Activated CD8-positive, alpha-beta memory T cell treated with anti-CD3 and anti-CD28 coated beads, Interleukin-2, amount 50 U/mL, for 24 hours (primary cell): ENCODE results near the gene RBM19.

Experiments
- DNase-seq: peaks from one replicate; pipeline ENCODE4 v3.0.0-alpha.2; 2020; ENCODE audit errors: extremely low read depth

RBM19 gene

DNA sequence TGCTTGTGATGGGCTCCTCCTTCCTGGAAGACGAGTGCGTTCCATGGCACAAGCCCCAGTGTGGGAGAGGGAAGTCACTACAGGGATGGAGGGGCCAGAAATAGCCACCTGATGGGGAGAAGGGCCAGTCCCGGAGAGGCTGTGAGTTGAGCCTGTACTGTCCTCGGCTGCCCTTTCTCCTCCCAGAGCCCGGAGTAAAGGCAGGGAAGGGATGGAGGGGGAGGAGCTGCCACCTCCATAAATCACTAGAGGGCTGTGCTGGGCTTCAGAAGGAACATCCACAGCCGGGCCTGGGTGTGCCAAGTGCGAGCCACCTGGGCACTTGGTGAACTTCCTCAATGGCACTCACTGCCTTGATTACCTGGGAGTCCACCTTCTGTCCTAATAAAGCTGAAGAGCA is 110.1 kb downstream of the RBM19 start:
- no peak for DNase-seq

DNA sequence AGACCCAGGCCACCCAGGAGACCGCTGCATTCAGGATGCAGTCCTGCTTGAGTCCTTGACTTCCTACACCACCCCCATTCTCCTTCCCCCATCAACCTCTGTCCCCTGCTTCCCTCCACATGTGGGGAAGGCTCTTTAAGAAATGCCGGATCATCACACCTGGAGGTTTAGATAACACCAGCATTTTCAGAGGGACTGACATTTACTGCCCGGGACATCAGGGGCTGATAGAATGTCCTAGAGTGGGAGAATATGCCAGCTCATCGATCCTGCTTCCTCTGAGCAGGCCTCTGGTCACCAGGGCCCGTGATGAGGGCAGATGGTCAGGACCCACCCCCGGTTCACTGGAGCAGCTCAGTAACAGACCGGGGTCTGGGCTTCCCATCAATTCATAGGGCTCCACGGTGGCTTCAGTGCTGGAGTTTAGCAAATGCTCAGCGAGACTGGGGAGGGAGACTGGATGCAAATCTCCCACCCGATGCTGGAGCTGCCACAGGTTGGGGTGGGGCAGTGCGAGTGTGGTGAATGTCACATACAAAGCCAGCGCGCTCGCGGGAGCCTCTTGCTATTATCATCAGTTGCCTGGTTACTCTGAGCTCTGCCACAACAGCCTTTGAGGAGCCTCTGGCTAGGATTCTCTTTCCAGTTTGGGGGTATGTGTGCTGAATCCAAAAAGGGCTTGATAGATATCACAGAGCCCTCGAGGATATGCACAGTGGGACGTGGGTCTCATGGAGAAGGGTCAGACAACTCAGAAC is 111.6 kb downstream of the RBM19 start:
- DNase-seq, result no peak

DNA sequence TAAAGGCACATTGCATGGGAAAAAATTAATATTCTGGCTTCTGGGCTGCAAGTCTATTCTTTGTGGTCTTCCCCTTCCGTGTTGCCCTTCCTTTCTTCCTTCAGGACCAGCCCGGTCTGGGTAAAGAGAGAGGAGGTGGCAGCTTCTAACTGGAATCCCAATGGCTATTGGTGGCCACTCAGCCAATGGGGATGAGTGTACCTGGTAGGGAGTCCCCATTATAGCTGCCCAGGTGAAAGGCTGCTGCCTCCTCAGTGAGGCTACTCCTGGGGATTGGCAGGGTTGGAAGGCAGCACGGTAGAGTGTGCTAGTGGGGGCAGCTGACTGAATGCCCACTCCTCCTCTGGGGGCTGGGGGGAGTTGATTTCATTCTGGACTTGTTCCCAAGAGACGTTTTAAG is 112.6 kb downstream of the RBM19 start:
- DNase-seq, result no peak

DNA sequence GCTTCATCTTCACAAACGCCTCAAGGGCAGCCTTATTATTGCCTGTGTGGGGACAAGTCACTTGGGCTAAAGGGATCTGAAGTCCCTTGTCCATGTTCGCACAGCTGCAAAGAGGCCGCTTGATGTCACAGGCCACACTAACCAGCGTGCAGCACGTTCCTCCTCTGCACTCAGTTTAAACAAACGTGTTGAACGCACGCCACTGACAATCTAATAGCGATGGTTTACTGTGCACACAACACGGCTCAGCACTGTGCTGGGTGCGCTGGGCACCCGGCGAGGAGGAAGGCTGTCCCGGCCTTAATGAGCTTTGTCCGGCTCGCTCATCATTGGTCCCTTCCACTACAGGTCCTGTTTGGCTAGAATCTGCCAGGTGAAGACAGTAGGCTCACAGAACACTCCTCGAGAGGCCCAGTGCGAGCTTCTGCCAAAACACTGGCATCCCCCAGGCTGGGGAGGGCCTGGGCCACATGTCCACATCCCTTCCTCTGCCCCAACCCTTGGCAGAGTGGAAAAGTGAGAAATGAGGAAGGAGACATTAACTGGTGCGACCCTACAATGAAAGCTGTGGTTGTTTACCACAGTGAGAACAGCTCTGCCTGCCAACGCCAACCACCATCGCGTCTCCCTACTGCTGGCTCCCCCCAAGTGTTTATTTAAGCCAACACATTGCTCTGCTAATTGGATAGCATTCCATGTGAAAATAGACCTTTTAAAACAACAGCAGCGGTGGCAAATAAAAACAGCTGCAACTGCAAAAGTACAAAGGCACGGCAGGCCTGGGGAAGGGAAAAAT is 113.2 kb downstream of the RBM19 start:
- DNase-seq, result no peak

DNA sequence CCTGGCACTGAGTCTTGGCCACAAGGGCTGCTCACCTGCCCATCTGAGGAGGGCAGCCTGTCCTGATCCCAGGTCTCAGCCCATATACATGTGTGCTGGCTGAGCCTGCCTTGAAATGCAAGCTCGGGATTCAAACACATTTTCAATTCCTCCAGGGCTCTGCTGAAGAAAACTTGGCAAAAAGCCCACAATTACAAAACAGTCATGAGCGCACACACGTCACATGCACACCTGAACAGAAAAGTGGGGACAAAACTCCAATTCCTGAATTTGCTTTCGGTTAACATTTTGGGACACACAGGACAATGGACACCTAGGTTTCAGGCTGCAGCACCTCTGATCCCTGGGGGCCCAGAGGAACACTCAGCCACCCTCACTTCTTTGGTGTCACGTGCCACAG is 113.9 kb downstream of the RBM19 start:
- no peak for DNase-seq

DNA sequence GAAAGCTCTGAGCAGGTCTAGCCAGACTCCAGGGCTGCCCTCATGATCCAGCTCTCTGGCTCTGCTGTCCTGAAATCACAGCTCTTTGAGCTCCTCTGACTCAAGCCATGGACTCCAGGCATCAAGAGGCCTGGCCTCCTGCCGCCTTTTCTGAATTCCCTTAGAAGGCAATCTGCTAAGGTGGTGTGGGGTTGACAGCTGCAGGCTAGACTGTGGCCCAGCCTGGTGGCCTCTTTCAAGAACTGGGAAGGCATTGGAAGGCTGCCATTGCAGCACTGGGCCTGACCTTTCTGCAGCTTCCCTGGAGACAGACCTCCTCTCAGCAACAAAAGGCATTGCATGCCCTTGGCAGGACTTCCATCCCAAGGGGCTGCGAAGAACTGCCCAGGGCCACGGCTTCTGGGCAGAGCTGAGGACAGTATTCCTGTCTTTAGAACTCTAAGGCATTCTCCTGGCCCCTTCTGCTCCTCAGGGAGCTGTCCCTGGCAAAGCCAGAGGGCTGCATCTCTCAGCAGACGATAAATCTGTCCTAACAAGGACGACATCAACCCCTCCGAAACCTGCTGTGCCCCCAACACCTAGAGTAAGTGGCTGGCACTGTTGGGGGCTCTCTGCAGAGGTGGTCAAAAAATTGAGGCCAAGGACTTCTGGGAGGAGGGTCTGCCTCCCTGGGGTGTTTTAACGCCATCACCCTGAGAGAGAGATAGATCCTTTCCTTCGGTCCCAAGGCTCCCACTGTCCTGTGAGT is 115.6 kb downstream of the RBM19 start:
- no peak for DNase-seq

DNA sequence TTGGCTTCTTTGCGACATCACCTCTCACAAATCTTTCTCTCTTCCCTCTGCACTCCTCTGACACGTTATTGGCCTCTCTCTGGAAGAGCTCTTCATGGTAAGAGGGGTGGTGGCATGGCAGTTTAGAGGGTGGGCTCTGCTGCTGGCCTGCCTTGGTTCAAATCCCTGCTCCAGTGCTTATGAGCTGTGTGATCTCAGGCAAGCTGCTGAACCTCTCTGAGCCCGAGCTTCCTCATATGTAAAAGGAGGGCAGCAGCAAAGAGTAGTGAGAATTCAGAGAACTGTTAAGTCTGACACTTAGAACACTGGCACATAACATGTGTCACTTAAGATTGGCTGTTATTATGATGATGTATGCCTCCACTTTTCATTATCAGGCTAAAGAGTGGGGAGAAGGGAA is 118.3 kb downstream of the RBM19 start:
- no peak for DNase-seq

DNA sequence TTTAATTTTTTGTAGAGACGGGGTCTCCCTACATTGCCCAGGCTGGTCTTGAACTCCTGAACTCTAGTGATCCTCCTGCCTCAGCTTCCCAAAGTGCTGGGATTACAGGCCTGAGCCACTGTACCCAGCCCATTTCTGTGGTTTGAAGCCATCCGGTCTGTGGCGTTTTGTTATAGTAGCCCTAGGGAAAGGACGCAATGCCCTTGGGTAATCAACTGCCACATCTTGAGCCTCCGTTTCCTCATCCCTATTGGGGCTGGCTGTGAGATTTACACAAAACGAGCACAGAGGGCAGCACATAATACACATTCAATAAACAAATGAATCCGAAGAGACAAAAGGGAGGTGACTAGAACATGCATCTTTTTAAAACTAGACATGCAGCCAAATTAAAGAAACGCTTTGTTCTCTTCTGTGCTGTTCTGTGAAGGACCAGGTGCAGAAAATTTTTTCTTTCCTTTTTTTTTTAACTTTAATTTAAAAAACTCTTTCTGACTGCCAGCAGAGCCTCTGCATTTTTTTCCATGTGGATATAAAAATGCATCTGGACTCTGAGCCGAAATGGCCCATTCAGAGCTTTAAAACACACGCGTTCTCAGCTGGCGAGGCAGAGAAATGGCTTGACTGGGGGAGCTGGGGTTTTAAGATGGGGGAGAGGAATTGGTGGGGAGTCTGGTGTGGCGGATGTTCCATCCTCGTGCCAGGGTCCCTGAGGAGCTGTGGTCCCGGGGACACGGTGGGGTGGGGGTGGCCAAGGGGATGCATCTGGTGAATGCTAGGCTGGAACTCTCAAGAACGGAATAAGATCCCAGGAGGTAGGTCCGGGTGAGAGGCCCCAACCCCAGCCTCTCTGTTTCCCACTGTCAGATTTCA is 119.0 kb downstream of the RBM19 start:
- DNase-seq, result no peak

DNA sequence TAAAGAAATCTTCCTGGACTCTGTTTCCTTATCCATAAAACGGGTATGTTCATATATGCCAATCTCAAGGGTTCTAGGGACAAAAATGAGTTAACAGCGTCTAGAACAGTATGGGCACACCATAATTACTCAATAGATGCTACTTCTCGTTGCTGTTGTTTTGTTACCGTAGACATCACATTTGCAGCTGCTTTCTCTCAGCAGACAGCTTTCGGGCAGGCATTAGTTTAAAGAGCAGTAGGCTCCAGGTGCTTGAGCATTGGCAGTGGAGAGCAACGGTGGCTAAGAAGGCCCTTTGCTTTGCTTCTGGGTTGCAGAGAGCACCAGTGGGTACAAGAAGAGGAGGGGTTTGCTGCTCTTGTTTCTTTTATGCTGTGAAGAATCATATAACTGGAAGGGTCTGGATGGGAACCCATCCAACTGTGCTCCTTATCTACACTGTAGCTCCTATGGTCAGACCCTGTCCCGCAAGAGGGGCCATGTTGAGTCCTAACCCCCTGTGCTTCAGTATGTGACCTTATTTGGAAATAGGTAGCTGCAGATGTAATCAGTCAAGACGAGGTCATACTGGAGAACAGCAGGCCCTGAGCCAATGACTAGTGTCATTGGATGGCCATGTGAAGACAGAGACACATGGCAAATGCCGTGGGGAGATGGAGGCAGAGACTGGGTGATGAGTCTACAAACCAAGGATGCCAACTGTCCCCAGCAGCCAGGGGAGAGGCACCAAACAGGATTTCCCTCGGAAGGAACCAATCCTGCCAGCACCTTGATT is 120.0 kb downstream of the RBM19 start:
- no peak for DNase-seq

DNA sequence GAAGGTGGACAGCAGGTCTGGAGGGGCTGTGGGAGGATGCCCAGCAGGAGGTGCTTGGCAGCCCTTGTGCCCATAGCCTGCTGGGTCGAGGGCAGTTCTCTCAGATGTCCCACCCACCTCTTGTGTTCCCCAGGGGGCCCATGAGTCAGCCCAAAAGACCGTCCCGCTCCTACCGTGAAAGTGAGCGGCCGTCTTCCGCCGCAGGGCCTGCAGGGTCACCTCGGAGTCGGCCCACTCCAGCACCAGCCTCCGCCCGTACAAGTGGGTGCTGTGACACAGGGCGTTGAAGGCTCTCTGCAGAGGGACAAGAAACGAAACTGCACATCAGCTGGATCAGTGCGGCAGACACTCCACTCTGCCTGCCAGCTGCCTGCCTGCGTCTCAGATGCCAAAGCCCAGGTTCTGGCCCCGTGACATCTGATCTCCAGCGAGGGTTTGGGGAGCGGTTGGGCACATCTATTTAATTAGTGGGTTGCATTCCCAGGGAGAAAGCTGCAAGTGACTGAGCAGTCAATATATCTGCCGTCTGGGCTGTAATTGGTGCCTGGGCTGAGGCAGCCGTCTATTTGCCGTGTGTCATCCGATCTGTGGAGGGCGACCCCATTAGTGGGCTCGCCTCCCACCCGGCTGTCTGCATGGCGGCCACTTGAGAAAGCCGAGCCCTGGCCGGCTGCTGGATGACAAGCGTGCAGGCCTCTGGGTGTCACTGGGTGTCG is 121.5 kb downstream of the RBM19 start:
- no peak for DNase-seq

DNA sequence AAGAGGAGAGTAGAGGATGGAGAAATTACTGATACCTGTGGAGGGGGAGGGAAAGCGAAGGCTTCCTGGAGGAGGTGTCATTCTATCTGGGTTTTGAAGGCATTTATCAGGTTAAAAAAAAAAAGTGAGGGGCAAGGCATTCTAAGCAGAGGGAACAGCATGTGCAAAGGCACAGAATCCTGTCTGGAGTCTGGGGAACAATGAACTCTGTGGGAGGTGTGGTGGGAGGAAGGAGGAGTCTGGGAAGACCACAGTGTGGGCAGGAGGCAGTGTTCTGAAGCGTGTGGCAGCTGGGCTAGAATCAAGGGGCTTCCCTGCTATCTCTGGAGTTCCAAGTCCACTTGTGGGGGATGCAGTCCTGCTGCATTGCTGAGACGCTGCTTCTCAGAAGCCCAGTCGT is 123.4 kb downstream of the RBM19 start:
- no peak for DNase-seq

DNA sequence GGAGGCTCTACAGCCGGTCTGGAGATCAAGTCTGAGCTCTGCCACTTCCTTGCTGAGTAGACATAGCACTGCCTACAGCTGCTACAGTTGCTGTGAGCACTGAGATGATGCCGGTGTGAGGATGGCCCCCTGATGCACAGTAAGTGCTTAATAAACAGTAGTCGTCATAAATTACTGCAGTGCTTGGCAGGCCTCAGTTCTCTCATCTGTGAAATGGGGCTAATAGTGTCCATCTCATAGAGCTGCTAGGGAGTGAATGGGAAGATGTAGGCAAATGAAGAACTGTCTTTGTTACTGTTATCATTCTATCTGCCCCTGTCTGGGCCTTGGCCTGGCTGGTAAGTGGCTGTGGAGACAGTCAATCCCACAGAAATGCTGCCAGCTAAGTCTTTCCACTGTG is 124.3 kb downstream of the RBM19 start:
- DNase-seq, result no peak

DNA sequence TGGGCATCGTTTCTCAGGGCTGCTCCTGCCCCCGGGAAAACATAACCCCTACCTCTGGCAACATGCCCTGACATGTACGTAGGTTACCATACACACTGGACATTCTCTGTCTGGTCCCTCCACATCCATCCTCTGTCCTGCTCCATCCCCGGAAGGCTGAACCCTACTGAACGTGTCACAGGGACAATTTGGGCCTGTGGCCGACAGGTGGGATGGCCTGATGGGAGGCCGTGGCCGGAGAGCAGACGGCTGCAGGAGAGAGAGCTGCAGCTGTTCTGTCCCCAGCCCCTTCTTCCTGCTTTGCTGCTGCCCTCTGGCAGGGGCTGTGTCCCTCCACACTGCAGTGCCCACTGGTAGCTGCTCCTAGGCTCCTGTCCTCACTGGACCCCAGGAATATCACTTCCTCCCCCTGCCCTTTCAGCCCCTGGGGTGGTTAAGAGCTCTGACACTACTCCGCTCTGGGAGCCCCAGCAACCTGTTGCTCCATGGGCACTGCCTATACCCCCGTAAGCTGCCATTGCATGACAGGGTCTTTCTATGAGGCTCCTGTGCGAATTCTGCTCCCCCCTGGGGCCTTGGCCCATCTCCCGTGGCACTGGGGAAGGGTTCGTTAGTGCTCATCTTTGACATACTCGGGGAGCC is 125.6 kb downstream of the RBM19 start:
- DNase-seq, result no peak

DNA sequence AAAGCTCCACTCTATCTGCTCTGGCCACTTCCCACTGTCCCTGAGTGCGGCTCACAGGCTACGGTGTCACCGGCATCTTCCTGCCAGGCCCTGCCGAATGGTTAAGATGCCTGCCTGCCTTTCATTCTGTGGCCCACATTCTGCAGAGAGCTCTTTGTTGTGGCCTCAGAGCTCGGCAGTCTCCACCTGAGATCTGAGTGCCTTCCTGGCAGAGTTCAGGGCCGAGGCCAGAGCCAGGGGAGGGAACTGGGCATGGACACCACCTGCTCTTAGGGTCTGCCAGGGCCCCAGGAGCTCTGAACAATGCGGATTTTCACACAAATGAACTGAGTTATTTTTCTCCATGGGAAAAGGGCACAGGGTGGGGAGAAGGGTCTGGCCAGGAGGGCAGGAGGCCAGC is 127.2 kb downstream of the RBM19 start:
- DNase-seq, result no peak

DNA sequence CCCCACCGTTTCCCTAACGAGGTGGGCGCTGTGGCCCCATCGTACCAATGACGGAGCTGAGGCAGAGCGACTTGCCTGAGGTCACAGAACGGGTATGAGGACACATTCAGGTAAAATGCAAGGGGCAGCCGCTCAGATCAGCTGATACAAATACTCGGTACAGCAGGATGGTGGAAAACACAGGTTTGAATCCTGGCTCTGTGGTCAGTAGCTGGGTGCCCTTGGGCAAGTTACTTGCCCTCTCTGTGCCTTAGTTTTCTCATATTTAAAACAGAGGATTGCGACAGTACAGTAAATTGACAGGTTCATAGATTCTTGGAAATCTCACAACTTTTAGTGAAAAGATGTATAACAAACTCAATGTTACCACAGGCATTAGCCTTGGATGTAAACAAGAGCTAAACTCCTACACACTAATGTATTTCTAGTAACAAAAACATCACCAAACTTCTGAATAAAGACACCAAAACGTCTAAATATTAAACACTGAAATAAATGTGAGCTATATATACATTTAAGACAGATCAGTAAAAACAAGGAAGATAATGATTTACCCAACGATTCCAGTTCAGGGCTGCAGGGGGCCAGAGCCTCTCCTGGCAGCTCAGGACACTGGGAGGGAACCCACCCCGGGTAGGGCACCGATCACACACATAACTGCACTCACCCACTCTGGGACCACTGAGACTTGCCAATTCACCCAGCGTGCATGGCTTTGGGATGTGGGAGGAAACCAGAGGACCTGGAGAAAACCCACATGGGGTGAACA is 128.4 kb downstream of the RBM19 start:
- no peak for DNase-seq

DNA sequence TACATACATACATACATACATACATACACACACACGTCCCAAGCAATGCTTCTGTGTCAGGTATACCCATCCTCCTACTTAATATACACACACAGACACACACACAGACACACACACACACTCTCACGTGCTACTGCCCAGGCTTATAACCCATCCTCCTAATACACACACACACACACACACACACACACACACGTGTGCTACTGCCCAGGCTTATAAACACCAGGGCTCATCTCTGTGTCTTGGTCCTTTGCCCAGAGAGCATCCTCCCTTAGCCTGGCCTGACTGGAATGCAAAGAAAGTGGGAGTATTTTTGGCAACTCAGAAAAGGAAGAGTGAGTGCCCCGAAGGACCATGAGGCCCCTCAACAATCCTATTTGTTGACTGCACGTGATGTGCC is 129.0 kb downstream of the RBM19 start:
- no peak for DNase-seq

DNA sequence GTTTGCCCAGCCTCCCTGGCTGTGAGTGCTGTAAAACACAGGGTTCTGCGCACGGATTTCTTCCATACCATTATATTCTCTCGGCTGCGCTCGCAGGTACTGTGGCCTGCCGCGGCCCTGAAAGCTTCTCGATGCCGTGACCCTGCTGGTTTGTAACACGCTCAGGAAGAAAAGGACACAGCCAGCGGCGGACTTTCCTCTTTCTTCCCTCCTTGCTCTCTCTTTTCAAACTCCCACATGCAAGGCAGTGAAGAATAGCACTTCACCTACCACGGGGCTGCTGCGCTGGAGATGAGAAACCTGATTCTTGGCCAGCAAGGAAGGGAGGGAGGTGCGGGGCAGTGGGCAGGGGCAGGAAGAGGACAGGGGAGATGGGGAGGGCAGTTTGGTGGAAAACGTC is 130.2 kb downstream of the RBM19 start:
- DNase-seq, result no peak

DNA sequence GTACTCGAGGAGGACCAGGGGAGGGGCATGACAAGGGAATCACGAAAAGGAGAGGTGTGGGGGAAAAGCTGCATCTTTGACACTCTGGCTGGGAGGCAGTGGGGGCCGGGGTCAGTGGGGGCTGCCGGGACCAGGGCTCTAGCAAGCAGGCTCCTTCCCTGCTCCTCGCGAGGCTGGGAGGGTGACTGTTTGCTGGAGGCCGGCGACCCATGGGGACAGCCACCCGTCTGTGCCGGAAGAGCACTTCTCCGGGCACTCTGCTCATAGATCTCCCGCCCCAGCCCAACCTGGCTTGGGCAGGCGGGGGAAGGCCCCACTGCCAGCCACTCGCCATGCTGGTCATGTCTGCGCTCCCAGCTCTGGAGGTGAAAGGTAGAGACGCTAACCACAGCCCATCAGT is 130.7 kb downstream of the RBM19 start:
- DNase-seq, result no peak

DNA sequence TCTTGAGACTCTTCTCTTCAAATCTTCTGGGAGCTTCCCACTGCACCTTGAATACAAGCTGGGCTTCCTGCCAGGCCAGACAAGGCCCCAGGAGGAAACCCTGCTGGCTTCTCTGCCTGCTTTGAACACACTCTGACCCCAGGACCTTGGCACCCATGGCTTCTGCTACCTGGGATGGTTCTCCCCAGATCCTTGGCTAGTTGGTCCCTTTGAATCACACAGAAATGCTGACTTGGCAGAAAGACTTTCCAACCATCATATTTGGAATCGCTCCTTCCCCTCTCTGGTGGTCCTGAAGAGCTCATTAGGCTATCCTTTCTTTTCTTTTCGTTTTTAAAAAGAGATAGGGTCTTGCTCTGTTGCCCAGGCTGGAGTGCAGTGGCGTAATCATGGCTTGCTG is 132.7 kb downstream of the RBM19 start:
- DNase-seq, result no peak
